IPS-11a (cell line): Measurements from ENCODE around the gene DOCK3.
"Not testable (repeated sequence)": the region's sequence is repeated elsewhere in the genome, so short reads cannot be mapped to it uniquely, and the experiment has no call there.

Experiments
- H3K4me3 ChIP-seq: one replicate; pipeline ENCODE4 v1.5.1; 2013; ENCODE audit warnings: low read depth, low read length, control low read depth

DOCK3 gene

GRCh38 chr3:51075221-51075775 is 400.6 kb downstream of the DOCK3 start:
- H3K4me3 ChIP-seq: no peak overlapping the region

DNA sequence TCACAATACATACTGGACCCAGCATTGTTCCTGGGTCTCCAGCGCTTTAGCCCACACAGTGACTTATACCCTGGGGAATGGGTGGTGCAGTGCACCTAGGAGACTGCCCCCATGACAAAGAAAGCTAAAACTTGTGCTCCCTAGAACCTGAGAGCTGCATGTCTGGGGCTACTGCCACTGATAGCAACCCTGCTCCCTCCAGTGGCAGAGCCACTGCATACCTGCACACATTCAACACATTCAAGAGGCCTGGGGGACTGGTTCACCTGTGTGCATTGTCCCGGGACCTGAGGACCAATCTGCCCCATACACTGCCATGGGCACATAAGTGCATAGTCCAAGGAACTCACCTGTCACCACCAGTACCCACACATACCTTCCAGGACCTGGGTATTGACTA is 407.6 kb downstream of the DOCK3 start:
- no peak overlapping the region for H3K4me3 ChIP-seq

GRCh38 chr3:51083490-51083889 is 408.8 kb downstream of the DOCK3 start:
- no peak overlapping the region for H3K4me3 ChIP-seq

DNA sequence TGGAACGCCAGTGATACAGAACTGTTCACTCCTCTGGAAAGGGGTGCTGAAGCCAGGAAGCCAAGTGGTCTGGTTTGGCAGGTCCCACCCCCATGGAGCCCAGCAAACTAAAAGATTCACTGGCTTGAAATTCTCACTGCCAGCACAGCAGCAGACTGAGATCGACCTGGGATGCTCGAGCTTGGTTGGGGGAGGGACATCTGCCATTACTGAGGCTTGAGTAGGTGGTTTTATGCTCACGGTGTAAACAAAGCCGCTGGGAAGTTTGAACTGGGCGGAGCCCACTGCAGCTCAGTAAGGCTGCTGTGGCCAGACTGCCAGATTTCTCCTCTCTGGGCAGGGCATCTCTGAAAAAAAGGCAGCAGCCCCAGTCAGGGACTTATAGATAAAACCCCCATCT is 417.4 kb downstream of the DOCK3 start:
- not testable (repeated sequence) for H3K4me3 ChIP-seq

DNA sequence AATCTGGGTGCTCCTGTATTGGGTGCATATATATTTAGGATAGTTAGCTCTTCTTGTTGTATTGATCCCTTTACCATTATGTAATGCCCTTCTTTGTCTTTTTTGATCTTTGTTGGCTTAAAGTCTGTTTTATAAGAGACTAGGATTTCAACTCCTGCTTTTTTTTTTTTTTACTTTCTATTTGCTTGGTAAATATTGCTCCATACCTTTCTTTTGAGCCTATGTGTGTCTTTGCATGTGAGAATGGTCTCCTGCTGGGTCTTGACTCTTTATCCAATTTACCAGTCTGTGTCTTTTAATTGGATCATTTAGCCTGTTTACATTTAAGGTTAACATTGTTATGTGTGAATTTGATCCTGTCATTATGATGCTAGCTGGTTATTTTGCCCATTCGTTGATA is 420.1 kb downstream of the DOCK3 start:
- not testable (repeated sequence) for H3K4me3 ChIP-seq

DNA sequence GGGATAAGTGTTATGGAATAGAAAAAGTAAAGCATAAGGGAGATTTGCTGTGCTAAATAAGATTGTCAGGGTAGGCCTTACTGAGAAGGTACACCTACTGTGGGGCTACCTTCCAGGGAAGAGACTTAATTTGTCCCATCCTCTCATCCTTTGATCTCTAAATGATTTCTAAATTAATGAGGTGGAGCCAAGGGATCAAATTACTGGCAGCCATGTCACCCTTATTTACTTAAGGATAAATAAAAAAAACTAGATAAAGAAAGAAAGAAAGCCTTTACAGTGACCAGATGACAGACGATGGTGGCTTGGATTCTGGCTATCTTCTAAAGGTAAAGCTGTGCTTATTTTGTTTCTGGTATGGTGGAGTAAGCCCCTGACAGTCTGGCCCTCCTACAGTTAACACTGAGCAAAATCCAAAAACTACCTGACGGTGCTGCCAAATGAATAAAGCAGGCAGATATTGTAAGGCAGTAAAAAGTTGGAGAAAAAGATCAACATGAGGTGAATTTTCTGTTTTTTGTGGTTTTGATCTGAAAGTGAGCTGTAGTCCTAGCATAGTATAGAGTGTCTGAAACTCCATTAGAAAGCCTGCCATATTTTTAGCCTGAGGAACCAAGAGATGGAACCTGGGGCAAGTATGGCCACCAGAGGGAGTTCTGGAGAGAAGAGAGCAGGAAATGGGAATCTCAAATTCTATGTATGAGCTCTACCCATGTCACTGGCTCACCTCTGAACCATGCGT is 425.2 kb downstream of the DOCK3 start:
- no peak overlapping the region for H3K4me3 ChIP-seq

- no peak overlapping the region for H3K4me3 ChIP-seq
These were observed 425.8 kb downstream of the DOCK3 start for GRCh38 chr3:51100536-51100851.

GRCh38 chr3:51102396-51102795 is 427.7 kb downstream of the DOCK3 start:
- no peak overlapping the region for H3K4me3 ChIP-seq

- H3K4me3 ChIP-seq: no peak overlapping the region
These were observed 431.6 kb downstream of the DOCK3 start for GRCh38 chr3:51106242-51106876.

GRCh38 chr3:51110586-51110985 is 435.9 kb downstream of the DOCK3 start:
- no peak overlapping the region for H3K4me3 ChIP-seq

GRCh38 chr3:51122944-51123343 is 448.2 kb downstream of the DOCK3 start:
- H3K4me3 ChIP-seq: no peak overlapping the region

DNA sequence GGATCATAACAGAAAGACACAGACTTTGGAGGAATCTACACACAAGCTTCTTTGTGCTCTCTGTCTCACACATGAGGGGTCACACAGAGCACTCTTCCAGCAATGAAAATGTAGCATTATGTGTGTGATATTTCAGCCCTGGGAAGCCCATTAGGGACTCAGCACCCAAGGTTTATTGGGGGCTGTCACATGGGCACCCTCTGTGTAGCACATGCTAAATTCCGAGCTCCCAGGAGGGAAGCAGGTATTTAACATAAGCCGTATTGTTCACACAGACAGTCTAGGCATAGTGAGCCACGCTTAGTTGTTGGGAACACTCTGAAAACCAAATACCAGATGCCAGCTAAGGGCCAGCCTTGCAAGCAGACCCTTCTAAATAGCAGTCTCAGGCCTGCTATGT is 448.8 kb downstream of the DOCK3 start:
- no peak overlapping the region for H3K4me3 ChIP-seq

DNA sequence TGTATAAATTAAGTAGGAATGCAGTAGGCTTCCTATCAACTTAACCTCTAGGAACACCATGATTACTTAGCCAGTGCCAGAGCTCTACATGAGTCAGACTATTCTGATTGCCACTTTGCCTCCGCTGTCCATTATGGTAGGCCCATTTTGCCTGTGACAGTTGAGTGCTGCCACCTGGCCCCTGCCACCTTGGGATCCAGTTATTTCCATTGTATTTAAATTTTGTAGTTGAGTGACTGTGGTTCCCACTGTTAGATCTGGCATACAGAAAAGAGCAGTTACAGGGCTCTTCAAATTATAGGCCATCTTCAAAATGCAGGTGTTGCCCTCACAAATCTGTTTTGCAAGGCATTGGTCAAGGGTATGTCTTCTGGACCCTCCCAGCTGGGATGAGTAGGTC is 456.9 kb downstream of the DOCK3 start:
- H3K4me3 ChIP-seq: not testable (repeated sequence)

- H3K4me3 ChIP-seq: no peak overlapping the region
These were observed 463.0 kb downstream of the DOCK3 start for GRCh38 chr3:51137715-51138114.

DNA sequence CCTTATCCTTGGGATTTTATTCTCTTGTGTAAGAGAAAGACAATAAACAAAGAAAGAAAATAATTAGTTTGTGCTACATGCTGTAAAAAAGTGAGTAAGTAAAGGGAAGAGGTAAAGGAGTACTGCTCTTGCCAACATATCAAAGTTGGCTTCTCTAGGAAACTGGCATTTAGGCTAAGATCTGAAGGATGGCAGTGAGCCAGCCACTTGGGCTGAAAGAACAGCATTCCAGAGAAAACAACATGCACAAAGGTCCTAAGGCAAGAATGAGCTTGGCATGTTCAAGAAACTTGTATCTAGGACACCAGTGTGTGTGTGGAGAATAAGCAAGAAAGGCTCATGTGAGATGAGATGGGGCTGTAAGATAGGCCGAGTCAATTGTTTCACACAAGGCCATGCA is 464.9 kb downstream of the DOCK3 start:
- H3K4me3 ChIP-seq: no peak overlapping the region

GRCh38 chr3:51141573-51141972 is 466.8 kb downstream of the DOCK3 start:
- no peak overlapping the region for H3K4me3 ChIP-seq

- H3K4me3 ChIP-seq: no peak overlapping the region
These were observed 471.3 kb downstream of the DOCK3 start for GRCh38 chr3:51145811-51146585.

DNA sequence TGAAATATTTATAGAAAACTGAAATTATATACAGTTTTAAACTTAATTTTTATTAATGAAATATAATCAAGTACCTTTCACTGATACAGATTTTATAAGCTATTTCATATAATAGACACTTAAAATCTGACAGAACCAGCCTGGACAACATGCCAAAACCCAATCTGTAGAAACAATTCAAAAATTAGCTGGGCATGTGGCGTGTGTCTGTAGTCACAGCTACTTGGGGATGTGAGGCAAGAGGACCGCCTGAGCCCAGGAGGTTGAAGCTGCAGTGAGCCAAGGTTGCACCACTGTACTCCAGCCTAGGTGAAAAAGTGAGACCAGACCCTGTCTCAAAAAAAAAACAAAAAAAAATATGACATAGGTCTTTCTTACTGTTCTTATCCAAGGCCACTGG is 472.1 kb downstream of the DOCK3 start:
- no peak overlapping the region for H3K4me3 ChIP-seq

- H3K4me3 ChIP-seq: no peak overlapping the region
These were observed 481.4 kb downstream of the DOCK3 start for GRCh38 chr3:51156147-51156546.

DNA sequence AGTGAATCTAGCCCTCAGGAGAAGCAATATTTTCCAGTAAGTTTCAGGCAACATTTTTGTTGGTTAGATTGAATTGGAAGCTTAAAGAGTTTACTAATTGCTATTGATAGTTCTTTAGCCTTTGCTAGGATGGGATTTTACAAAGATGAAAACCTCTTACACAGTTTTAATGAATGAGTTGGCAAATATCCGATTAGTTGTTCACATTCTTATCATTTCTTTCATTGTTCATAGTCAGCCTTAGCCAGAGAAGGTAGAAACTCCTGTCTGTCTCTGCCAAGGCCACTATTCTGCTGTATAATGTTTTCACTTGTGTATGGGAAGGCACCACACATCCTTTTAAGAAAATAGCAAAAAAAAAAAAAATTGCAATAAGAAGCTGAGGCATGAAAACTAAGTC is 488.3 kb downstream of the DOCK3 start:
- no peak overlapping the region for H3K4me3 ChIP-seq

DNA sequence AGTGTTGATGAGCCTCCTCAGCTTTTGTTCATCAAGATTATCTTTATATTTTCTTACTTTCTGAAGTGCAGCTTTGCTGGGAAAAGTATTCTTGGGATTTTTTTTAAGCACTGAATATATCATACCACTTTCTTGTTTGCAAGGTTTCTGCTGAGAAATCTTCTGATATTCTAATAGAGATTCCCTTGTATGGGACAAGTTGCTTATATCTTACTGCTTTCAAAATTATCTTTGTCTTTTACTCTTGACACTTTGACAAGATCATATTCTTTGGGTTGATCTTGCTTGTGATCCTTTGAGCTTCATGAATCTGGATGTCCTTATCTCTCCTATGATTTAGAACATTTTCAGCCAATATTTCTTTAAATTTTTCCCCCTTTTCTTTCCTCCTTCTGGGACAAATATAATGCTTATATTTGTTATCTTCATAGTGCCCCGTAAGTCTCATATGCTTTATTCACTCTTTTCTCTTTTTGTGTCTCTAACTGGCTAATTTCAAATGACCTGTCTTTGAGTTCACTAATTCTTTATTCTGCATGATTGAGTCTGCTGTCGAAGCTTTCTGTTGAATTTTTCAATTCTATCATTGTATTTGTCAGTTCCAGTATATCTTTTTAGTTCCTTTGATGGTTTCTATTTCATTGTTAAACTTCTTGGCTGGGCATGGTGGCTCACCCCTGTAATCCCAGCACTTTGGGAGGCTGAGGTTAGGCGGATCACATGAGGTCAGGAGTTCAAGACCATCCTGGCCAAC is 499.0 kb downstream of the DOCK3 start:
- H3K4me3 ChIP-seq: no peak overlapping the region
